ENCODE results near the gene VSTM2L.
A peak's percentile ranks its signal among the peaks of the same experiment; 100 is the strongest.

The VSTM2L gene

DNA sequence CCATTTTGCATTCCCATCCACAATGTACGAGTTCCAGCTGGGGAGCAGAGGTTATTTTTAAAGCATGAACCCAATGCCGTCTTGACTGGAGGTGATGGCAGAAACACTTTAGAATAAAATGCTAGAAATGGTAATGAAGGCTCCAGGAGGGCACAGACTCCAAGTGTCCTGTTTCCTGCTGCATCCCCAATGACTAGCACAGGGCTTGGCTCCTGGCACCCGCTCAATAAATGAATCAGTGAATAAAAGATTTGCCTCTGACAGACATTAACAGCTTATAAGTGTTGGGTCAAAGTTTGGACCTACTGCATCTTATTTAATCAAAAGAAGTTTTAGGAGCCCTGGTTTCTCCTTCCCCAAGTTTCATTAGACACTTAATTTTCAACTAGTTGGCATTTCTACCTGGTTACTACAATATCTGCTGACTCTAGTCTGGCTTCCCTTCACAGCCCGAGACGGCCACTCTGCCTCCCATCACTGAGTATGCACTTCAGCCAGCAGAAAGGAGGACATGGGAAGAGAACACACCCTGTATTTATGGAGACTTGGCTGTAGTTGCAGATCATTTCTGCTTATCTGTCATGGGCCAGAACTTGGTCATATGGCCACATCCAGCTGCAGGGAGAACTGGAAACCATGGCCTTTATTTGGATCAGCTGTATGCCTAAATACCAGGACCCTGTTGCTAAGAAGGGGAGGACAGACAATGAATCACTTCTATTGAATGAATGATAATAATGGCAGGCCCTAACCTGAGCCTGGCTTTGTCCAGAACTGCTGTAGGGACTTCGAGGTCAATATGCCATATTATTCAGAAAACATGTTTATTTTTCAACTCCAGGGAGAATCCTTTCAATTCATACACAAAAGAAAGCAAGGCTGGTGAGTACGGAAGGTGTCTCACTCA lies 67.3 kb downstream of the VSTM2L start:
- DNase-seq (ENCODE audit: low spot score), result no peak

DNA sequence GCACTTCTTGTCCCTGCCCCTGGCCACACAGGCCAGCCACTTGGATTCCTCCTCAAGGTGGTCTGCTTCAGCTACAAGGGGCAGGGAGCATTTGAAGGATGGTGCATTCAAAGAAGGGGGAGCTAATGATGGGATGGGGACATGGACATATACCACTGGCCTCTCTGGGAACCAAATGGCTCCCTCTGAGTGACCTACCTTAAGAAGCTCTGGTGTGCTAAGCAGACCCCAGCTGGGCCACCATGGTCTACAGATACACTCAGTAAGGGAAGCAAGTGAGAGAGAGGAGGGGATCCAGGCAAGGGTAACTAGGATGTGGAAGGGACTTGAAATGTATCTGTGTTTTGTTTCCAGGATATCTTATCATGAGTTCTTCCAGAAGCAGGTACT lies 67.9 kb downstream of the VSTM2L start:
- no peak for DNase-seq (ENCODE audit: low spot score)

DNA sequence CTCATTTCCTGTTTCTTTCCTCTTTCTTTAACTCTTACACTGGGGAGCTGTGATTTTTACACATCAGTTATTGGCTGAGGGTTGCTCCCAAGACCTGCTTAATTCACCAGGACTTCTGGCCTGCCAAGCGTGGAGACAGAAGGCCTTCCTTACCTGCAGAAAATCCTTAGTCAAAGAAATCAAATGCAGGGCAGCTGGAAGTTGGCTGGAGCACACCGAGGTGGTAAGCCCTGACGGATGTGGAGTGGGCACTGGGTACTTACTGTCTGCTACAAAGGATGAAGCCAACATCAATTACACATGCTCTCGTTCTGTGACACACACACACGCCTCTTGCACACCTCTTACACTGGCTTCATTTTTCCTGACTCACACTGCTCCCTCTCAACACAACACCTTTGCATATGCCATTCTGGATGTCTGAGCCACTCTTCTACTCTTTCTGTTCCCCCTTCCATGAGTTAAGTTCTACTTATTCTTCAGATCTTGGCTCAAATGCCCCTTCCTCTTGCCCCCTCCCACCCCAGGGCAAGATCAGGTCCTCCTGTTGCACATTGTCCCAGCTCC lies 68.7 kb downstream of the VSTM2L start:
- no peak for DNase-seq (ENCODE audit: low spot score)

DNA sequence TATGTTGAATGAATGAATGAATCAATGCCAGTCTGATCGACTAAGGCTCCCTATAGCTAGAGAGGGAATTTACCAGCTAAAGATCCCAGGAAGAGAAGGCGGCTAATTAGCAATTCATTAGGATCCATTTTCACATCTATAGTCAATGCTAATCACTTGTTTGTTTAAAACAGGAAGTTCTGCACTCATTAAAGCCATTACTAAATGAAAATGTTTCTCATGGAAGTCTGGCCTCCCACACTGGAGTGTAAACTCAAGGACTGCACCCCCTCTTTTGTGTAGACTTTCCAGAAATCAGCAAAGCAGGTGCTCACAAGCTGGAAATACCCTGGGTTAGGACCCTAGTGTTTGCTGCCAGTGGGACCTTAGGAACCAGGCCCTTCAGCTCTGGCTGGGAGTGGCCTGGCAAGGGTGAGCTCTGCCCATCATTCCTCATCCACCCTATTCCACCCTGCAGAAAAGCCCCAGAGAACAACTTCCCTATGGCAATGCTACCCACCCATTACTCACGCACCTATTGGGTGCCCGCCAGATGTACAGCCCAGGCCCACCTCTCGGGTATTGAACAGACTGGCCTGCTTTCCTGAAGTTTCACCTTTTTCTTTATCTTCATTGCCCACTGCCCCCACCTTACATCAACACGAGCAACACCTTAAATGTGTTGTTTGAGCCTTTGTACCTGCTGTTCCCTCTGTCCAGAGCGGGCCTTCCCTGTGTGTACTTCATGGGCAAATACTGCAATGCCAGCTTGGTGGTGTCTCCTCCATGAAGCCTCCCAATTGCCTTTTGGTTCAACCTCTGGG lies 69.5 kb downstream of the VSTM2L start:
- DNase-seq (ENCODE audit: low spot score), result no peak

DNA sequence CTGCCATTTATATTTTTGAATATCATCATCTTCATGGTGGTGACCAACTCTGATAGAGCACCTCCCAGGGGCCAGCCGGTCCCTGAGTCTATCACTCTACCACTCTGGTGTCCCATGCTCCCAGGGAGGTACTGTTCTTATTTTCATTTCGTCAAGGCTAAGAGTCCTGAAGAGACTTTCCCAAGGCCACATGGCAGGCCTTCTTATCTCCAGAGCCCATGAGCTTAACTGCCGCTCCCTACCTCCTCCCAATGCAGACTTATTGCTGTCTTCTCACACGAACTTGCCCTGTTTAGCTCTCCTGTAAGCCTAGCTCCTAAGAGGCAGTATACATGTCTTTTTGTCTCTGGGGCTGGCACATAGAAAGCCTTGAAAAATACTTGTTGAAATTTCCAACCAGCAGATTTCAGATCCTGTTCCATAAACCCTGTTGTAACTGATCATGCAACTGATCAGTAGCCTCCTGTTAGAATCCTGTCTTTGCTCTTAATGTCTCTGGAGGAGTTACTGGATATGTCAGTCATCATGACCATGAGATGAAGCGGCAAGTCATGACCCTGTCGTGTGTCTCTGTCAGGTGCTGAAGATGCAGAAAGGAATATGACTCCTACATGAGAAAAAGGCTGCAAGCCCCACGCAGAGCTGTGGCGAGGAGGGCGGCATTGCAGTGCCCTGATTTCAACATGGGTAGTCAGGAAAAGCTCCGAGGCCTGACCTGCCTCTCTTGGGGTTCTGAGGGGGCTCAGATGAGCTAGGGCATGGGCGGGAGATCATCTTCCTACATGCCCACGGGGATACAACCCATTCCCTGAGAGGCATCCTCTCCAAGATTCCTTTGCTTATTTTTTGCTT lies 70.4 kb downstream of the VSTM2L start:
- no peak for DNase-seq (ENCODE audit: low spot score)

DNA sequence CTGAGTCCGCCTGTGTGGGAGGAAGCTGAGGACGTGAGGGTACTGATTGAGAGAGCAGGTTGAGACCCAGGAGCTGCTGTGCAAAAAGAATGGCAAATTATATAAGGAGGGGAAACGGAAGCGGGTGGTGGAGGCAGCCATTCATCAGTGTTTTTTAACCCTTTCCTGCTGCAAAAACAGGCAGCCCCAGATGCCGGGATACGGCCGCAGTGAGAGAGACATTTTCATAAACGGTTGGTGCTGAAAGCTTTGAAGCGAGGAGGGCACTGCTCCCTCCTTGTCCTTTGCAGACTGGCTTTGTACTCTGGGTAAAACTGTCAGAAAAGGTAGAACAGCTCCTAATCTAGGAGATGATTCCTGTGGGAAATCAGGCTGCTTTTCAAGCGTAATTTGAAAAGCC lies 74.0 kb downstream of the VSTM2L start:
- no peak for DNase-seq (ENCODE audit: low spot score)

DNA sequence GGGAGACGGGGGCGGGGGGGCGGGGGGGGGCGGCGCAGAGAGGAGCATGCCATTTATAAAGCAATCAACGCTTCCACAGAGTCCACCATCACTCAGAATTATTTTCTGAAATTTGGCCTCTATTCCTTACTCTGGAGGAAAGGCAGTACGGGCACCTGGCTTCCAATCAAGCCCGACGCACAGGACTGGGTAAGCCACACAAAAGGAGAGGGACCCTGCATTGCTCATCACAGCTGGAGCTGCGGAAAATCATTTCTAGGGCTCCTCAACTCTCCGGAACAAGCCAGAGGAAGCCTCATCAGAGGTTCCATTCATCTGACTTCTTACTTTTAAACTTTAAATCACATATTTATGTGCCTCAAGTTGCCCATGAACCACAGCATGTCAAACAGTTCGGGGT lies 74.4 kb downstream of the VSTM2L start:
- DNase-seq (ENCODE audit: low spot score), result no peak

DNA sequence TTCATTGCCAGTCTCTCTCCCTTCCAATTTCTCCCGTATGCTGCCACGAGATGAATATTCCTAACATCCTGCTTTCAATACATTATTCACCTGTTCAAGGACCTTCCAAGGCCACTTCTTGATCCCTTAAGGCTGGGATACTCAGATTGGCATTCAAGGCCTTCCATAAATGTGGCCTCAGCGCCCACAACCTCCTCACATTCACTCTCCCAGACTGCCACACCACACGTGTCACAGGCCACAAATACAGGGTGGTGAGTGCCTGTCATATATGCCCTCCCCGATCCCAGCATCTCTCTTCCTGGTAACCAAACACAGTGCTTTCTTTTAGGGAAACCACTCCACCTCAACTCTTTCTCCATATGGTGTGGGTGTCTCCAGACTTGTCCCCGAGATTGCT lies 74.9 kb downstream of the VSTM2L start:
- DNase-seq (ENCODE audit: low spot score), result no peak

DNA sequence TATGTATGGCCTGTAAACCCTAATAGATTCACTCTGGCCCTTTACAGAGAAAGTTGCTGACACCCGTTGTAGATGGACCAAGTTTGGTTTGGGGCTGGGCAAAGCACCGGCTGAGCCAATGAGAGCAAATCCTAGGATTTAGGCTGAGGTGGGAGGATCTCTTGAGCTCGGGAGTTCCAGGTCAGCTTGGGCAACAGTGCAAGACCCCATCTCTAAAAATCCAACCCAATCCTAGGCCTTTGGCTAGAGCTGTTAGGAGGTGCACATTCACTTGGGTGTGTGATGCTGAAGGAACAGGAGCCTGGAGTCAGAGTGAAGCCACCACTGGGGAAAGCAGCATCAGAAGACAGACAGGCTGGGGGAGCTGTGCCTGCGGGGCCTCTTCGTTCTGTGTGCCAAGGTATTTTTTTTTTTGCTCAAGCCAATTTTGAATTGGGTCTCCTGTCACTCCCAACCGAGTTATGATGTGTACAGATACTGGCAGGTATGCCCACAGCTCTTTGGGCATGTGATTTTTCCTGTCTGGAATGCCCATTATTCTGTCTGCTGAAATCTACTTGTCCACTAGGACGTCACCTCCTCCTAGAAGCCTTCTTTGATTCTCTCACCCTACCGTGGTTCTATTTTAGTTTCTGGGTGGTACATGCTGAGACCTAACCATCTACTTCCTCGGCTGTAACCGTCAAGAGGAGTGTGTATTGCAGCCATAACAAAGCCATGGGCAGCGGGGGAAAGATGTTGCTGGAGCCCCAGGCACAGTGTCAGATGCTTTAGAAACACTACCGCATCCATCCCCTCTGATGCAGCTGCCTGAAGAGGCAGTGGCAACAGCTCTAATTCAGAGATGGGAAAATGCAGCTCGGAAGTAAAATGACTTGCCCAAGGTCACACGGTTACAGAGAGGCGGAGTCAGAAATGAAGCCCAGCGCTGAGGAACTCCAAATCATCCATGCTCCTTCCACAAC lies 76.4 kb downstream of the VSTM2L start:
- DNase-seq (ENCODE audit: low spot score), result no peak

DNA sequence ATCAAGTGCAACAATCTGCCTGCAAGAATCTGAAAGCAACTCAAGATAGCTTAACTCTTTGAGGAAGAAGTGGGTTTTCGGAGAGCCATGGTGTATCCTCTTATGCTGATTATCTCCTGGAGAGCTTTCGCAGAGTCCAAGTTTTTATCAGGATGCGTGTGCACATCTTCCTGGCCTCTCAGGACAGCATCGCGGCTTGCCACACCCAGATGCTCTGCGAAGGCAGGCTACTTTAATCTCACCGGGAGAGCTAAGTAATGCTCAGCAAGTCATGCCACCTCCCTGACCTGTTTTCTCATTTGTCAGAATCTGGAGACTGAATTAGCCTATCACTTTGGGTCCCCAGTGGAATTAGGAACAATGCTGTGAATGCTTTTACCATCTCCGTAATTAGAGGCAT lies 77.5 kb downstream of the VSTM2L start:
- no peak for DNase-seq (ENCODE audit: low spot score)

DNA sequence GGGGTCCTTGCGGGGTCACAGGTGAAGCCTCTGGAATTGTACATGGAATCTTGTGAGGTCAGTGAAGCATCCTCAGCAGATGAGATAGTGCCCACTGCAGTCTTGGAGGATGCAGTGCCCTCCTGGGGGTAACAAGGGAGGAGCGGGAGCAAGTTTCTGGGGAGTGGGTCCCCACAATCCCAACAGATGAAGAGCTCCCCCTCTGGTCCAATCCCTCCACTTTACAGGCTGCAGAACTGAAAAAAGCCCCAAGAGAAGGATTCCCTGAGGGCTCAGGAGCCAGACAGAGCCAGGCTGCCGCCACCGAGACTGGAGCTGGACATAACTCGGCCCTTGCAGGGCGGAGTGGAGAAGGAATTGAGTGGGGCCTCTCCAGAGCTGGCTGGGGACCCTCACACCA lies 77.9 kb downstream of the VSTM2L start:
- DNase-seq (ENCODE audit: low spot score), result no peak

DNA sequence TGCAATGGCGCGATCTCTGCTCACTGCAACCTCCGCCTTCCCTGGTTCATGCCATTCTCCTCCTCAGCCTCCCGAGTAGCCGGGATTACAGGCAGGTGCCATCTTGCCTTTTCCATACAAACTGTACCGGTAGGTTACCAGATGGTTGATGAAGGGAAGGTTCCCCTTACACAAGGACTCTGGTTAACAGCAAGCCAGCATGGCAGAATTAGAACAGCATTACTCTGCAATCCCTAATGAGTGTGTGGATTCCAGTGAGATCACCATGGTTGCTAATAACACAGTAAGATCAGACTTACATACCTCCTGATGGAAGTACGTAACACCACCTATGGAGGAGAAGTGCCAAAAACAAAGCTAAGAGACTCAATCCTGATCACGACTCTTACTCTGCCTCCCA lies 78.6 kb downstream of the VSTM2L start:
- no peak for DNase-seq (ENCODE audit: low spot score)

DNA sequence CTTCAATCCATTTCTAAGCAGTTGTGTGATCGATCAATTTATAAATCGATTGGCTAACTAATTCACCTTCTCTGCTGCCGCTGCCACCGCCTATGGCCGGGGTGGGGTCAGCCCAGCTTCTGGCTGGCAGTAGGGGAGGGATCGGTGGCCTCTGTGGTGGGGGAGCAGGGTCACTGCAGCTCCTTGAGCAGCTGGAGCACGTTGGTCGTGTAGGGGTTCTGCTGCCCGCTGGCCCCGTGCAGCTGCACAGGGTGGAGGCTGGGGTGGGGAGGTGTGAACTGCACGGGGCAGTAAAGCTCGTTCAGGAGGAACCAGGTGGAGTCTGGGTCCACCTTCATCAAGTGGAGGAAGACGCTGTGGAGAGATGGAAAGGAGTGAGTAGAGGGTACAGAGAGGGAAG lies 80.4 kb downstream of the VSTM2L start:
- no peak for DNase-seq (ENCODE audit: low spot score)

DNA sequence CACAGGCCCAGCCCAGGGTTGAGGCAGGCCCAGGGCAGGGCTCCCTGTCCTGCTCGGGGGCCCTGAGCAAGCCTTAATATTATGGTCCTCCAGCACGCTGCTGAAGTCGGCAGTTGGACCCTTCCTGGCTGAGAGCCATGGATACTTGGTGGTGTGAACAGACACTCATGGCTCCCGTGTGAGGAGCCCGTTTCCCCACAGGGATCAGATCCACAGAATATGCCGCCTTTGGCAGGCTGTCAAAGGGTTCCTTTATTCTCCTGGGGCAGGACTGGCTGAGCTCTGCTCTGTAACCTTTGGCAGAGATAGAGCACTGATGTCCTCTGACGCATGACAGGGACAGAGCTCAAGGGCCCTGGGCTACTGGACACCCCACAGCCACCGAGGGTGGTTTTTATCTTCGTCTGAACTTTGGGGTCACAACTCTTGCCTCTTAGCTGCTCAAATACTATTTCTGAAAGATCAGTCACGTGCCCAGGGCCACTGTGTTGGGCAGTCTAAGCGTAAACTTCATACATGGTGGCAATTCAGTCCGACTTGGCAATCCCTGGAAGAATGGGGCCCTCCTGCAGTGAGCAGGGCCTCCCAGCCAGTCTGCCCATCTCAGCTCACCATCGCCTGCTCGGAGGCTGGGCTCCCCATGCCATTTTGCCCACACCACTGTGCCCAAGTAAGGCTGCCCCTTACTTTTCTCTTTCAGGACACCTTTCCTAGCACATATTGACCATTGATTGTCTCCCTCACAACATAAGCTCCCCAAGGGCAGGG lies 81.3 kb downstream of the VSTM2L start:
- DNase-seq (ENCODE audit: low spot score), result peak; percentile 80

DNA sequence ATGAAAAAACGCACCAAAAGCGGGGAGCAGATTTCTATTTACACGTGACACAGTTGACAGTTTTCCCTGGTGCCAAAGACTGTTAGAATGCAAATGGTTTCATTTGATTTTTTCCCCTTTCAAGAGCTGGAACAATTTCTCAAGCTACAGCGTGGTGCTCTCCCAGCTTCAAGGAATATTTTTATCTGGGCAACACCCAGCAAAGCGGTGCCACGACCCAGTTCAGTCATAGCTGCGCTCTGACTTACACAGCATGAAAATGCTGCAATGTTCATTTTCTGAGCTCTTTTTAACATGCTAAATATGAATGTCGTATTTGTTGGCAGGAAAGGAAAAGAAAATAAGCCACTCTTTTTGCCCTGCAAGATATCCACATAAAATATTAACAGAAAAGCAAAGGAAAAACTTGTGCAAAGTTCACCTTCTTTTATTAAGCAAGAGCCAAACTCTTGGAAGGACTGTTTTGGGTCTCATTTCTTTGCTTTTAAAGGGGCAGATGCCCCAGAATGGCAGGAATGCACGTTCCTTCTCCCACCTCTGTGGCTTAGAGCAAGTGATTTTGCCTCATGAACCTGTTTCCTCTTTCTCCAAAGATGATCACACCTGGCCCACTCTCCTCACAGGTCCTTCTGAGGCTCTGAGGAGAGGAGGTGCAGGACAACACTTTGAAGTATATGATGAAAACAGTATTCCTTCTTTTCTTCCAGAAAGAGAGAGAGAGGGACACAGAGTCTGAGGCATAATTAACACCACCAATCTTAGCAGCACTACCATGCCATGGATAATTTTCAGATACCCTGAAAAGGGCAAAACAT lies 83.3 kb downstream of the VSTM2L start:
- no peak for DNase-seq (ENCODE audit: low spot score)

DNA sequence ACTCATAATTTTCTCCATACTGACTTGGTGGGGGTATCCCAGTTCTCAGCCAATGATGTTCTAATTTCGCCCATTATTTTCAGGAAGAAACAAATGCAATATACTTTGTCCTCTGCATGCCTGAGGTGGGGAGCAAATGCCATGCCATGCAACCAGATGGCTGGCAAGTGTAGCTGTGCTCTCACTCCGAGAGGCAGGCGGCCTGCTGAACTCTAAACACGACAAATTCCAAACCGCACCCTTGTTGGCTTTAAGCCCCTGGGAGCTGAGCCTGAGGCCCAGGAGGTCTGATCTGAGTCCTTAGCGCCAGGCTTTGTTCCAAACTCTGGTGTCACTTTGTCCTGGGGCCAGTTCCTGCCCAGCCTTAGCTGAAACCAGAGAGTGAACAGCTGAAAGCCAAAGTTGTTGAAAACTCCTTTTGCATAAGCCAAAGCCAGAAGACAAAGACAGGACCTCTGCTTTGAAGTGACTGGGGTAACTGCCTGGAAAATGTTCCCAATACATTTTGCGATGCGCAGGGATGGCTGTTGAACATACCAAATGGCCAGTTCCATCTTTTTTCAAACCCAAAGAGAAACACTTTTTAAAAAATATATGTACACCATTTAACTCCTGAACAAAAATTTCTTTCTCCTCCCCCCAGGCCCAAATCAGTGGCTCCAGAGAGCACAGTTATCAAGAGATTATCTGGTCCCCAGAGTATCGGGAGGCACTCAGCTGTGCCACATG lies 84.1 kb downstream of the VSTM2L start:
- DNase-seq (ENCODE audit: low spot score), result peak; percentile 39

DNA sequence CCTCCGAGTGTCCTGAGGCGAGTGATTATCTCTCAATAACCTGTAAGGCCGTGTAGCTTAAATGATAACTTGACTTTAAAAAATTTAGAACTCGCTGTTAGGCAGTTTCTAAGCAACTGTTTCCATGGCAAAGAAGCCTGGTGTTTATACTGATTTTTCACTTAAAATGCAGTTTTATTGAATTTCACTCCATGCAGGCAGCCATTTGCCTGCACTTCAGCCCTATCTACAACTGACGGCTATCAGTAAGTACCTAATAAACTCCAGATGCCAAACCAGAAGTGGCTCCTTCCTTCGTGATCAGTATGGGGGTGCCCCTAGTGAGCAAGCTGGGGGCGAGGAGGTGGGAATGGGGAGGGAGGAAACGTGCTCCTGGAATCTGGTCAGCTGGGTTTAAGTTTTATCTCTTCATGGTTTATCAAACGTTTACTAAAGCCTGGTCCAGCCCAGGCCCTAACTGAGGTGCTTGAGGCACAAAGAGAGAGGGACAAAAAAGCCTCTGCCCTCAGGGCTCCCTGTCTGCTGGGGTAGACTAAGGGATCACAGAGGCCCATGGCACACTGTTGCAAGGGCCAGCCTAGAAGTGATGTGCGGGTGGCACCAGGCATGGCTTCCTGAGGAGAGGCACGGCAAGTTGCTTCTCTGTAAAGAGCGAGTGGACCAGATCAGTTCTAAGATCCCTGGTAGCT lies 84.8 kb downstream of the VSTM2L start:
- DNase-seq (ENCODE audit: low spot score), result no peak
